Measurements from ENCODE around the gene WASF2. TPM values are rescaled to one million over a fixed set of nuclear protein-coding genes. Genes with fewer than 3 reads are reported as not detected.

The WASF2 gene
- total and polyA plus RNA-seq, 2 of the 13 experiments (the other 11 are each of a cell fraction or from before 2014, with no cell fraction given): 10.4 to 27.7 TPM

DNA sequence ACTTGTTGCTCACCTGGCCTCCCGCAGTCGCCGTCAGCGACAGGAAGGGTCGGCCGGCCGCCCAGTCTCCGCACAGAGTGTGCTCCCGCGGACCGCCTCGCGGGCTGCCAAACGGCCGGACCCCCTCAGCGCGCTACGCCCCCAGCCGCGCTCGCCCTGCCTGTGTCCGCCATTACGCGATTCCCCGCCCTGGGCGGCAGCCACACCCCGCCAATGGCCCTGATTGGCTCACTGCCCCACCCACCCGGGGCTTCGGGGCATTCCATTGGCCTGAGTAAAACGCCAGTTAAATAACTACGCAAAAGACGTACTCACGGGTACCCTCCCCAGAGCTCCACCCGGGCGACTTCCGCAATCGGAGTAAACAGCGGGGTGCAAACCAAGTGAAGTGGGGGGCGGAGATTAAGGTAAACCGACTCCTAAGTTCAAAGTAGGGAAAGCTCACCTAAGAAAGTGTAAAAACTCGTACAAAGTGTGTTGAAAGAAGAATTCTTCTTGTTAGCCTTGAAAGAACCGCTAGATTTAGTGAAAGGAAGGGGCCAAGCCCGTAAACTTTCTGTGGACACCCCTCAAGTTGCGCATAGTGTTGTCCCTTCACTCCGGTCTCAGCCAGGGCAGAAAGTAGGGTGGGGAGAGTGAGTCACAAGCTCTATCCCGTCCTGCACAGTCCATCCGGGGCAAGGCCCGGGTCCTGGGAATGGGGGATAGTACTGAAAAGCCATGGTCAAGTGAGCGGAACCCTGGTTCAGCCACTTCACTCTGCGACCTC is at the start of gene WASF2 (continued):
- TF ChIP-seq ZNF646 (CRISPR knock-in tag; IDR thresholded peaks at IDR 0.05) (no peak), GATAD2A (CRISPR knock-in tag; IDR thresholded peaks at IDR 0.05) (peak; percentile 44; the same call in 1 of the 2 replicates), ZBTB44 (CRISPR knock-in tag; IDR thresholded peaks at IDR 0.05) (no peak), PRDM4 (CRISPR knock-in tag; IDR thresholded peaks at IDR 0.05; ENCODE audit: borderline replicate concordance) (no peak), ZNF543 (CRISPR knock-in tag; IDR thresholded peaks at IDR 0.05) (0 out of 2 replicates have a peak, but pooled peaks have one; percentile 47), ZNF577 (CRISPR knock-in tag; IDR thresholded peaks at IDR 0.05; ENCODE audit: borderline replicate concordance, low read depth) (no peak), POLR2A (IDR thresholded peaks at IDR 0.05; ENCODE audit: insufficient read depth in 1 of 2, low read depth in 2 of 2, low read length in 2 of 2) (peak; percentile 72 to 92), NAIF1 (CRISPR knock-in tag; IDR thresholded peaks at IDR 0.05; ENCODE audit: borderline replicate concordance) (peak; percentile 100), SYNCRIP (IDR thresholded peaks at IDR 0.05; ENCODE audit: insufficient read depth, low read depth, low read length) (no peak), EZH2 (conservative IDR thresholded peaks at IDR 0.05; ENCODE audit: low read depth, low read length) (no peak), CREB1 (IDR thresholded peaks at IDR 0.05) (peak; percentile 71), CREB1 (CRISPR knock-in tag; IDR thresholded peaks at IDR 0.05) (peak; percentile 92), KDM3A (CRISPR knock-in tag; IDR thresholded peaks at IDR 0.05; ENCODE audit: low read depth) (peak; percentile 59; the same call in 1 of the 2 replicates), KDM2A (CRISPR knock-in tag; IDR thresholded peaks at IDR 0.05; ENCODE audit: borderline replicate concordance, low read depth) (no peak), ZNF468 (CRISPR knock-in tag; IDR thresholded peaks at IDR 0.05) (no peak), ESRRA (CRISPR knock-in tag; IDR thresholded peaks at IDR 0.05; ENCODE audit: low read depth) (no peak), BCL3 (CRISPR knock-in tag; IDR thresholded peaks at IDR 0.05) (no peak), ZNF709 (CRISPR knock-in tag; IDR thresholded peaks at IDR 0.05) (peak; percentile 90)
